Inflammatory macrophage (primary cell): Measurements from ENCODE around the gene SLC36A2.
"Not testable (repeated sequence)": the region's sequence is repeated elsewhere in the genome, so short reads cannot be mapped to it uniquely, and the experiment has no call there.

Source experiments
- DNase-seq, 2 donors: peaks; one replicate each; pipeline ENCODE4 v3.0.0-alpha.2; 2020 to 2022

Gene SLC36A2

GRCh38 chr5:151320481-151320880 is 26.9 kb downstream of the SLC36A2 start:
- no peak for DNase-seq

- DNase-seq: peak; percentile 23 to 27
Measured at GRCh38 chr5:151318850-151319732, 28.3 kb downstream of the SLC36A2 start.

- DNase-seq: no peak
Measured at GRCh38 chr5:151317871-151318270, 29.5 kb downstream of the SLC36A2 start.

- DNase-seq: peak; percentile 76 to 80
Measured at GRCh38 chr5:151315998-151316597, 31.3 kb downstream of the SLC36A2 start.

GRCh38 chr5:151313357-151313756 is 34.0 kb downstream of the SLC36A2 start:
- DNase-seq: no peak

GRCh38 chr5:151312756-151313324 is 34.5 kb downstream of the SLC36A2 start:
- DNase-seq: no peak

GRCh38 chr5:151310932-151311331 is 36.4 kb downstream of the SLC36A2 start:
- no peak for DNase-seq

GRCh38 chr5:151309821-151310220 is 37.5 kb downstream of the SLC36A2 start:
- not testable (repeated sequence) for DNase-seq

GRCh38 chr5:151309266-151309665 is 38.1 kb downstream of the SLC36A2 start:
- not testable (repeated sequence) for DNase-seq

GRCh38 chr5:151303666-151304065 is 43.7 kb downstream of the SLC36A2 start, which contains the start of gene SLC36A3:
TSS of gene SLC36A3 (minus strand) at chr5:151303766. CDS start at chr5:151303354, 412 bp downstream.
- DNase-seq: no peak

- DNase-seq: peak; percentile 75 to 82
Measured at GRCh38 chr5:151298063-151298855, 49.1 kb downstream of the SLC36A2 start.

- no peak for DNase-seq
Measured at GRCh38 chr5:151296974-151297373, 50.4 kb downstream of the SLC36A2 start.

- DNase-seq: no peak
Measured at GRCh38 chr5:151296478-151296830, 50.9 kb downstream of the SLC36A2 start.

- peak in 1 of 2 donors; percentile 33 for DNase-seq
Measured at GRCh38 chr5:151295791-151296477, 51.4 kb downstream of the SLC36A2 start.

GRCh38 chr5:151295138-151295537 is 52.2 kb downstream of the SLC36A2 start:
- no peak for DNase-seq

GRCh38 chr5:151293624-151294023 is 53.7 kb downstream of the SLC36A2 start:
- DNase-seq: no peak

GRCh38 chr5:151288180-151288579 is 59.2 kb downstream of the SLC36A2 start:
- DNase-seq: no peak

- DNase-seq: no peak
Measured at GRCh38 chr5:151286246-151286645, 61.1 kb downstream of the SLC36A2 start.

- DNase-seq: no peak
Measured at GRCh38 chr5:151285683-151286082, 61.7 kb downstream of the SLC36A2 start.

- peak in 1 of 2 donors; percentile 15 for DNase-seq
Measured at GRCh38 chr5:151284392-151284967, 62.9 kb downstream of the SLC36A2 start.

GRCh38 chr5:151283120-151283825 is 64.1 kb downstream of the SLC36A2 start:
- no peak for DNase-seq
